Measurements from ENCODE around the gene PAK5.

The PAK5 gene

DNA sequence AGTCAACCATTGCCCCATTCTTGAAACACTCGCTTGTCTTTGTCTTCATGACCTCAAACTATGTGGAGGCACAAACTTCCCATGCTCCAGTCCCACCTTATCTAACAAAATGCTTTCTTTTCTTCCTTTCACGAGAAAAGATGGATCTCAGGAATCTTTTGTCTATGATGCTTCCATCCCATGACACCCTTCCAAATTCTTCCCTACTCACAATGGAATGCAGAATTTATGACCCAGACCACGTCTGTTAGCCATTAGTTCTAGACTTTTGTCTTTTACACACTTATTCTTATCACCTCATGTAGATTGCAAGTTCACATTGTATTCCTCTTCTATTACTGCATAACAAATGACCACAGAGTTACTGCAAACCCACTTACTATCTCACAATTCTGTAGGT lies 348.7 kb downstream of the PAK5 start:
- no peaks in the 10 kb centered on the region for H3K4me1 ChIP-seq (ENCODE audit: control insufficient read depth in 5 of 5, insufficient read depth in 5 of 5, low read length in 5 of 5)
- H3K4me3 ChIP-seq (ENCODE audit: low read depth in 1 of 5, low read length in 5 of 5): no peak overlapping the region
- H3K36me3 ChIP-seq (ENCODE audit: control insufficient read depth in 5 of 5, insufficient read depth in 5 of 5, low read length in 5 of 5): no peaks in the 10 kb centered on the region
- no peak overlapping the region for H3K27ac ChIP-seq (ENCODE audit: low read depth, low read length)
- H3K9me3 ChIP-seq (ENCODE audit: control insufficient read depth in 5 of 5, low read length in 5 of 5): peaks cover 0 to 3% (median 0%) of the 10 kb centered on the region in 5 donors
- no peaks in the 10 kb centered on the region for H3K27me3 ChIP-seq (ENCODE audit: control insufficient read depth in 5 of 5, insufficient read depth in 4 of 5, low read length in 5 of 5)
- no peak overlapping the region for H3K9ac ChIP-seq (ENCODE audit: low read length in 5 of 5)

DNA sequence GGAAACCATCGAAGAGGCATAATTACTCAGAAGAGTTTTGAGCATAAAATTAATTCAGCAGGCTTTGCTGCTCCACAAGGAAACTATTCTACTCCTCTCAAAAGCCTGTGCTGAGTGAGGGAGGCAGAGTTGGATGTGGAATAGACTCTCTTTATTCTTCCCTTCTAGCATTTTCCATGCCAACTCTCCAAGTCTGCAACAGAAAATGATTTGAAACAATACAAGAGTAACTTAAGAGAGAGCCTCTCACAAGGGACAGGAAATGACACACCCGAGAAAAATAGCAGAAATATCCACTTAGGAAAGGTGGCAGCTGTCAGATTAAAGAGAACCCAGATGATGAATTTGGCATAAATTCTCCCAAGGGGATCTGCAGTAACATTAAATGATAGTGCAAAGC lies 350.8 kb downstream of the PAK5 start:
- Histone ChIP-seq H3K9me3 (ENCODE audit: control insufficient read depth in 5 of 5, low read length in 5 of 5) (peaks cover 0 to 3% (median 0%) of the 10 kb centered on the region in 5 donors), H3K4me1 (ENCODE audit: control insufficient read depth in 5 of 5, insufficient read depth in 5 of 5, low read length in 5 of 5) (no peaks in the 10 kb centered on the region), H3K36me3 (ENCODE audit: control insufficient read depth in 5 of 5, insufficient read depth in 5 of 5, low read length in 5 of 5) (no peaks in the 10 kb centered on the region), H3K27me3 (ENCODE audit: control insufficient read depth in 5 of 5, insufficient read depth in 4 of 5, low read length in 5 of 5) (no peaks in the 10 kb centered on the region), H3K9ac (ENCODE audit: low read length in 5 of 5) (no peak overlapping the region), H3K27ac (ENCODE audit: low read depth, low read length) (no peak overlapping the region), H3K4me3 (ENCODE audit: low read depth in 1 of 5, low read length in 5 of 5) (no peak overlapping the region)

All from subcutaneous abdominal adipose tissue (tissue), 5 donors.